T47D (cell line): ENCODE results near the gene KPNA1.
"Not testable (repeated sequence)": the region's sequence is repeated elsewhere in the genome, so short reads cannot be mapped to it uniquely, and the experiment has no call there.

ENCODE experiments used
- DNase-seq, 2 experiments: peaks; one replicate each; pipeline versions ENCODE4 v3.0.0 to v3.0.0-alpha.2; 2011 to 2012; ENCODE audit warnings: low read depth in 1 of 2, low spot score in 1 of 2
- JUND ChIP-seq: IDR thresholded peaks from 2 replicates; pipeline ENCODE4 v1.6.1; 2012; ENCODE audit warnings: low read depth
- in situ Hi-C: cut with HindIII; loops from 2 replicates; pipeline ENCODE4 v1.10.0; 2016; ENCODE audit warnings: low sequenced_read_pairs, low pct_unique_long_range_greater_than_20kb

The KPNA1 gene

GRCh38 chr3:122513386-122514122, 1.2 kb downstream of the KPNA1 start:
- DNase-seq = peak in 1 of 2 experiments; percentile 50
- in situ Hi-C loops = no loop called here
- no peak for TF ChIP-seq JUND

DNA sequence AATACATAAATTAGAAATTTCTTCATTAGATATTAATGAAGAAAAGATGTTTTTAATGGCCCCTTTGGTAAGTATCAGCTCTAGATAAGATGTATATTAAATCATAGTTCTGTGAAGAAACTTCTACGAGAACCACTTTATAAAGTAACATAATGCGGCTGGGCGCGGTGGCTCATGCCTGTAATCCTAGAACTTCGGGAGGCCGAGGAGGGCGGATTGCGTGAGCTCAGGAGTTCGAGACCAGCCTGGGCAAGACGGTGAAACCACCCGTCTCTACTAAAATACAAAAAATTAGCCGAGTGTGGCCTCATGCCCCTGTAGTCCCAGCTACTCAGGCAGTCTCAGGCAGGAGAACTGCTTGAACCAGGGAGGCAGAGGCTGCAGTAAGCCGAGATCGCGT, 2.5 kb downstream of the KPNA1 start:
- TF ChIP-seq JUND = no peak
- no peak for DNase-seq
- in situ Hi-C loops = no loop called here

DNA sequence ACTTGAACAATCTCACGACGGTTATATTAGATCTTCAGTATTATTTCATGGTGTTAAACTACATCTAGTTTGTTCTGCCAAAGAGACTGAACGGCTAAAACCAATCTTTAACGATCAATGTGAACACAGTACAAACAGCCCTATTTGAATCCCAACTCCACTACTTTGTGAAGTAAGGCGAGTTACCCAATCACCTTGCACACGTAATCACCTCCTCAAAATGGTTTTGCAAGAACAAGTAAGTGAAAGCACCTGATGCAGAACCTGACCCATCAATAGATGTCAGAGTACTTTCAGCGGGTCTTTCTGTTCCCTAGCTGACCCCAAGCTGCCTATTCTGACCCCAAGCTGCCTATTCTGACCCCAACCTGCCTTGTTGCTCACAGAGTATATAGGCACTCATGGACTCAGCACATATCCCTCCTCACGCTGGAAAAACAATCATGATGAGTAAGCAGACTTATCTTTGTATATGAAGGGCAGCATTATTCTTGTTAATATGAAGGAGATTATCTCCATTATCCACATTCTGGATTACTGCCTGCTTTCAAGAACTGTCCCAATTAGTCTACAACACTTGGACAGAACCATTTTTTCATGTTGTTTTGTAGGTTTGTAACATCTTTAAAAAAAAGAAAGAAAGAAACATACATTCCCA, 3.7 kb downstream of the KPNA1 start:
- no peak for TF ChIP-seq JUND
- DNase-seq = no peak
- in situ Hi-C loops = no loop called here

GRCh38 chr3:122508944-122509343, 5.8 kb downstream of the KPNA1 start:
- DNase-seq, in situ Hi-C loops: not testable (repeated sequence)

GRCh38 chr3:122508135-122508914, 6.4 kb downstream of the KPNA1 start:
- in situ Hi-C loops = no loop called here
- no peak for TF ChIP-seq JUND
- no peak for DNase-seq

DNA sequence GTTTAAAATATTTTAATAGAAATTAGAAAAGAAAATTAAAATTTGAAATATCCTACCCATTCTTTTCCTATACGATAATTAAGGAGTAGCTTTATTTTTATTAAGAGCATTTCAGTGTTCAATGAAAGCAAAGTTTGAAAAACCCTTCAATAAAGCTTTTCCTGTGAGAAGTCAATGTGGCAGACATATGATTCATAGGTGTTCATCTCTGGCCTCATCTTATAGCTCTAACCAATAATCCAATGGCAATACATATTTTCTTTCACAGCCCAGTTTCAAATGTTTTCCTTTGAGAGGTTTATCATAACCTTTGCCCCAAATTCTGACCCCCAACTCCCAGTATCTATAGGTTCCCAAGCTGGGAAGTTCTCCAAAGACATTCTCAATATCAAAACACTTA, 8.3 kb downstream of the KPNA1 start:
- DNase-seq = no peak
- TF ChIP-seq JUND = no peak
- in situ Hi-C loops = no loop called here

DNA sequence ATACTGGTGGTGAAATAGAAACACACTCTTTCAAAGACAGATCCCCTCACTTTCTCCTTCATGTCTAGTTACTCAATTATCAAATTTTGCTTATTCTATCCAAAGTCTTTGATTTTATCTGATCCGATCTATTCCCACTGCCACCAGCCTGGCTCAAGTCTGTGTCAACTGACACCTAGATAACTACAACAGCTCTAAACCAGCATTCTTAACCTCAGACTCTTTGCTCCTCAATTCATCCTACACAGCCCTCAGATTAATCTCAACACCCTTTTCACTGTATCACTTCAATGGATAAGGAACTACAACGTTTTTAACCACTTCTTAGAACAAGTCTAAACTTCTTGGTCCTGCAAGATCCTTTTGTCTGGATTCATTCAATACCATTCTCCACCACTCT, 9.1 kb downstream of the KPNA1 start:
- in situ Hi-C loops = no loop called here
- no peak for TF ChIP-seq JUND
- DNase-seq = no peak

GRCh38 chr3:122502941-122503340, 11.8 kb downstream of the KPNA1 start:
- DNase-seq = no peak
- TF ChIP-seq JUND = no peak
- in situ Hi-C loops = no loop called here

- in situ Hi-C loops = no loop called here
- TF ChIP-seq JUND = no peak
- no peak for DNase-seq
These were observed 12.6 kb downstream of the KPNA1 start for GRCh38 chr3:122502139-122502538.

- in situ Hi-C loops, DNase-seq: not testable (repeated sequence)
These were observed 13.8 kb downstream of the KPNA1 start for GRCh38 chr3:122500964-122501363.

GRCh38 chr3:122498152-122498551, 16.6 kb downstream of the KPNA1 start:
- in situ Hi-C loops = no loop called here
- no peak for TF ChIP-seq JUND
- no peak for DNase-seq

DNA sequence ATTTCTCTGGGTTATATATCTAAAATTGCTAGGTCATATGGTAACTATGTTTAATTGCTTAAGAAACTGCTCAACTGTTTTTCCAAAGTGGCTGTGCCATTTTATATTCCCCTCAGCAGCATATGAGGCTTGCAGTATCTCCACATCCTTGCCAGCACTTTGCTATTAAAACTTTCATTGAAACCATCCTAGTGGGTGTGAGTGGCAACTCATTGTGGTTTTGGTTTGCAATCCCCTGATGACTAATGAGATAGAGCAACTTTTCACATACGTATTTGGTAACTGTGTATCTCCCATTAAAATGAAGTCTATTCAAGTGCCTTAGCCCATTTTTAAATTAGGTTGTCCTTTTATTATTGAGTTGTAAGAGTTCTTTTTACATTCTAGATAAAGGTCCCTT, 17.3 kb downstream of the KPNA1 start:
- TF ChIP-seq JUND = no peak
- DNase-seq = no peak
- in situ Hi-C loops = no loop called here

- no peak for TF ChIP-seq JUND
- DNase-seq = no peak
- in situ Hi-C loops = no loop called here
These were observed 18.2 kb downstream of the KPNA1 start for GRCh38 chr3:122496508-122496907.
